Hepatocyte (in vitro differentiated cells): ENCODE data around the gene GPX4.

ENCODE experiments used
- CTCF ChIP-seq: fragments of 200-600 bp; sonication (generic); IDR thresholded peaks from 2 replicates; pipeline ENCODE4 v1.5.1; 2016; ENCODE audit warnings: antibody characterized with exemption, mild to moderate bottlenecking; ENCODE audit not compliant: poor library complexity
- EZH2 ChIP-seq: fragments of 200-600 bp; sonication (generic); IDR thresholded peaks from 2 replicates; pipeline ENCODE4 v1.6.1; 2016; ENCODE audit warnings: antibody characterized with exemption, mild to moderate bottlenecking, borderline replicate concordance

GRCh38 chr19:1139126-1139525, 35.3 kb downstream of the GPX4 start:
- TF ChIP-seq CTCF (no peak), EZH2 (no peak)
